GM23338 (cell line): ENCODE measurements around the gene SLC24A5. TPM values are rescaled to one million over a fixed set of nuclear protein-coding genes. Genes with fewer than 3 reads are reported as not detected.
A peak's percentile ranks its signal among the peaks of the same experiment; 100 is the strongest.

Experiments
- ATAC-seq: fragments of 200-7000 bp; cut with Tn5 transposase; 3 replicates; pipeline ENCODE4 v1.9.1; 2020
- DNase-seq: peaks from one replicate; pipeline ENCODE4 v3.0.0-alpha.2; 2015; ENCODE audit warnings: low spot score
- H2AFZ ChIP-seq: fragments of 200-600 bp; sonication (generic); 2 replicates; pipeline ENCODE4 v1.8.0; 2016; ENCODE audit warnings: antibody characterized with exemption, mild to moderate bottlenecking, moderate library complexity
- H3F3A ChIP-seq: fragments of 200-600 bp; sonication (generic); replicated peaks from 2 replicates; pipeline ENCODE4 v1.8.0; 2017; ENCODE audit warnings: antibody characterized with exemption, mixed run types, low read depth
- H3K27ac ChIP-seq: fragments of 200-600 bp; sonication (generic); 2 replicates; pipeline ENCODE4 v1.6.1; 2016; ENCODE audit warnings: low read depth
- H3K27me3 ChIP-seq: fragments of 200-600 bp; sonication (generic); 2 replicates; pipeline ENCODE4 v1.8.0; 2016; ENCODE audit warnings: mild to moderate bottlenecking, mixed run types, moderate library complexity; ENCODE audit not compliant: insufficient read depth
- H3K36me3 ChIP-seq: fragments of 200-600 bp; sonication (generic); 2 replicates; pipeline ENCODE4 v1.8.0; 2016; ENCODE audit warnings: mild to moderate bottlenecking; ENCODE audit not compliant: insufficient read depth
- H3K4me1 ChIP-seq: fragments of 200-600 bp; sonication (generic); 2 replicates; pipeline ENCODE4 v1.8.0; 2016; ENCODE audit warnings: mild to moderate bottlenecking, moderate library complexity; ENCODE audit not compliant: insufficient read depth
- H3K4me2 ChIP-seq: fragments of 200-600 bp; sonication (generic); 2 replicates; pipeline ENCODE4 v1.7.1; 2017; ENCODE audit warnings: mixed run types
- H3K4me3 ChIP-seq: fragments of 200-600 bp; sonication (generic); 2 replicates; pipeline ENCODE4 v1.6.1; 2016; ENCODE audit warnings: mixed run types
- H3K79me2 ChIP-seq: fragments of 200-600 bp; sonication (generic); replicated peaks from 2 replicates; pipeline ENCODE4 v1.8.0; 2017; ENCODE audit warnings: mild to moderate bottlenecking; ENCODE audit not compliant: insufficient read depth
- H3K9me2 ChIP-seq: fragments of 200-600 bp; sonication (generic); 2 replicates; pipeline ENCODE4 v1.8.0; 2017; ENCODE audit not compliant: insufficient read depth
- H4K20me1 ChIP-seq: fragments of 200-600 bp; sonication (generic); replicated peaks from 2 replicates; pipeline ENCODE4 v1.8.0; 2017; ENCODE audit warnings: mild to moderate bottlenecking; ENCODE audit not compliant: insufficient read depth
- H3K27ac Mint-ChIP-seq: 2 replicates; pipeline ENCODE4 v1.8.0; 2020; ENCODE audit warnings: inconsistent platforms, mild to moderate bottlenecking, moderate library complexity, mixed read lengths
- H3K27me3 Mint-ChIP-seq: 3 replicates; pipeline ENCODE4 v1.8.0; 2022; ENCODE audit warnings: low read depth, mild to moderate bottlenecking, moderate library complexity, mixed read lengths, inconsistent platforms; ENCODE audit not compliant: insufficient read depth, poor library complexity
- H3K36me3 Mint-ChIP-seq: 3 replicates; pipeline ENCODE4 v1.8.0; 2021; ENCODE audit warnings: low read depth, mild to moderate bottlenecking, inconsistent platforms, moderate library complexity, mixed read lengths
- H3K4me1 Mint-ChIP-seq: 3 replicates; pipeline ENCODE4 v1.8.0; 2020; ENCODE audit warnings: mild to moderate bottlenecking, inconsistent platforms, mixed read lengths
- H3K4me3 Mint-ChIP-seq: 3 replicates; pipeline ENCODE4 v1.8.0; 2021; ENCODE audit warnings: moderate library complexity, mild to moderate bottlenecking, inconsistent platforms, mixed read lengths
- H3K9me3 Mint-ChIP-seq: 3 replicates; pipeline ENCODE4 v1.8.0; 2020; ENCODE audit warnings: moderate library complexity, mild to moderate bottlenecking, inconsistent platforms, mixed read lengths
- CREB1 ChIP-seq: fragments of 250-450 bp; sonication (Bioruptor Pico); IDR thresholded peaks from 2 replicates; pipeline ENCODE4 v1.5.0; 2020; ENCODE audit warnings: low read depth, mild to moderate bottlenecking, moderate library complexity
- EZH2 ChIP-seq: fragments of 200-600 bp; sonication (generic); IDR thresholded peaks from one replicate; pipeline ENCODE4 v1.8.0; 2017; ENCODE audit warnings: antibody characterized with exemption, mild to moderate bottlenecking, low read depth; ENCODE audit not compliant: unreplicated experiment
- EZH2phosphoT487 ChIP-seq: fragments of 200-600 bp; sonication (generic); IDR thresholded peaks from one replicate; pipeline ENCODE4 v1.8.1; 2018; ENCODE audit warnings: antibody characterized with exemption; ENCODE audit not compliant: unreplicated experiment
- JUNB ChIP-seq: IDR thresholded peaks from one replicate; pipeline ENCODE4 v1.6.1; 2016; ENCODE audit warnings: antibody characterized with exemption; ENCODE audit not compliant: unreplicated experiment
- NANOG ChIP-seq: IDR thresholded peaks from 2 replicates; pipeline ENCODE4 v1.6.1; 2016; ENCODE audit warnings: antibody characterized with exemption, borderline replicate concordance
- POLR2AphosphoS5 ChIP-seq: IDR thresholded peaks from 2 replicates; pipeline ENCODE4 v1.6.1; 2016; ENCODE audit warnings: antibody characterized with exemption, low read depth
- STAT1 ChIP-seq: IDR thresholded peaks from one replicate; pipeline ENCODE4 v1.6.1; 2016; ENCODE audit warnings: antibody characterized with exemption; ENCODE audit not compliant: unreplicated experiment
- ZNF114 ChIP-seq: fragments of 250-450 bp; sonication (Bioruptor Pico); IDR thresholded peaks from 2 replicates; pipeline ENCODE4 v1.5.0; 2020; ENCODE audit warnings: mild to moderate bottlenecking, moderate library complexity
- ZNF331 ChIP-seq: fragments of 250-450 bp; sonication (Bioruptor Pico); IDR thresholded peaks from 2 replicates; pipeline ENCODE4 v1.5.0; 2020; ENCODE audit warnings: low read depth, mild to moderate bottlenecking, moderate library complexity
- long read RNA-seq: library from polyadenylated mRNA; unstranded; transcript quantifications from one replicate; pipeline ENCODE4 v2.0.0, GENCODE V29; 2020; ENCODE audit not compliant: unreplicated experiment
- polyA plus RNA-seq: library from polyadenylated mRNA; unstranded; fragments of >200 nt; fragmentation: Nextera tagmentation; extraction: Ambion mirVana; gene quantifications from 2 replicates; pipeline ENCODE4 v1.2.1, GENCODE V29; 2016
- total RNA-seq: library from RNA; depleted of rRNA; stranded (reverse); fragments of >200 nt; shearing (Covaris generic); gene quantifications from 2 replicates; pipeline ENCODE4 v1.2.3, GENCODE V29; 2014; rRNA removed
- TF ChIP-seq, protein P1 (sequence below): fragments of 250-450 bp; sonication (Bioruptor Pico); IDR thresholded peaks from 2 replicates; pipeline ENCODE4 v1.5.0; 2020; ENCODE audit warnings: mild to moderate bottlenecking, moderate library complexity
- TF ChIP-seq, protein P2 (sequence below): IDR thresholded peaks from 2 replicates; pipeline ENCODE4 v1.6.1; 2016; ENCODE audit warnings: antibody characterized with exemption
- TF ChIP-seq, protein P3 (sequence below): IDR thresholded peaks from one replicate; pipeline ENCODE4 v1.6.1; 2018; ENCODE audit warnings: antibody characterized with exemption; ENCODE audit not compliant: unreplicated experiment
- TF ChIP-seq, protein P4 (sequence below), 2 experiments: fragments of 200-600 bp in 1 of 2; sonication (generic) in 1 of 2; conservative IDR thresholded peaks; 2 replicates each; pipeline versions ENCODE4 v1.5.1 to v1.6.1; 2016 to 2017; ENCODE audit warnings: antibody characterized with exemption in 2 of 2, low read depth in 2 of 2, mild to moderate bottlenecking in 2 of 2, moderate library complexity in 1 of 2

Gene SLC24A5
- total RNA-seq (not detected in 2 replicates), polyA plus RNA-seq (0.23 and 0.39 TPM in 2 replicates)
- long read RNA-seq: 0 reads

DNA sequence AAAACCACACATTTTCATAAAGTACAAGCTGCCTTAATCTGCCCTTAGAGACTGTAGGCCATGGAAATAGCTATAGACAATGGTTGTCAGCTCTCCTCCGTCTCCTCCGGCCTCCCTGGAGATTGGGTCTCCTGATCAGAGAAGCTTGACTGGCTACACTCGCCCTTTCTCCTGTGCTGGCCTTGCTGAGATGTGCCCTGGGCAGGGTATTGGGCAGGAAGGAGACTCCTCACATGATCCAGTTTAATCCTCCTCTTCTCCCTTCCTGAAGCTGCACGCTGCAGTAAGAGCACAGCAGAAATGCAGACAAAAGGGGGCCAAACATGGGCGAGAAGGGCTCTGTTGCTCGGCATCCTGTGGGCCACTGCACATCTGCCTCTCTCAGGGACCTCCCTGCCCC is at the start of gene SLC24A5:
Gene SLC24A5, plus strand, starts transcription at position 246 of the 400 bp plus-strand sequence. Its CDS starts 55 bp downstream, at position 301.
- H3K4me3 Mint-ChIP-seq: no peak within 1 kb of the TSS
- no peak for ATAC-seq
- no peaks in the 10 kb centered on the region for H3K27me3 Mint-ChIP-seq
- H3K4me3 ChIP-seq: no peak within 1 kb of the TSS
- no peaks in the 10 kb centered on the region for H3K27me3 ChIP-seq
- H3K79me2 ChIP-seq: no peaks in the 10 kb centered on the region
- no peak within 1 kb of the TSS for H3K27ac Mint-ChIP-seq
- no peak for DNase-seq
- H3K4me2 ChIP-seq: no peak within 1 kb of the TSS
- H3K9me3 Mint-ChIP-seq: no peaks in the 10 kb centered on the region
- no peaks in the 10 kb centered on the region for H3K4me1 ChIP-seq
- peaks cover 13% of the 10 kb centered on the region; the same call in 2 of the 3 replicates for H3K4me1 Mint-ChIP-seq
- H3K36me3 ChIP-seq: no peaks in the 10 kb centered on the region
- no peaks in the 10 kb centered on the region for H3F3A ChIP-seq
- no peaks in the 10 kb centered on the region for H3K36me3 Mint-ChIP-seq
- TF ChIP-seq EZH2 (no peak), ZNF114 (CRISPR knock-in tag) (no peak), EZH2phosphoT487 (no peak), CREB1 (CRISPR knock-in tag) (no peak), ZNF331 (CRISPR knock-in tag) (no peak), POLR2AphosphoS5 (no peak), STAT1 (no peak), NANOG (no peak), JUNB (no peak)
- TF ChIP-seq, protein P1, sequence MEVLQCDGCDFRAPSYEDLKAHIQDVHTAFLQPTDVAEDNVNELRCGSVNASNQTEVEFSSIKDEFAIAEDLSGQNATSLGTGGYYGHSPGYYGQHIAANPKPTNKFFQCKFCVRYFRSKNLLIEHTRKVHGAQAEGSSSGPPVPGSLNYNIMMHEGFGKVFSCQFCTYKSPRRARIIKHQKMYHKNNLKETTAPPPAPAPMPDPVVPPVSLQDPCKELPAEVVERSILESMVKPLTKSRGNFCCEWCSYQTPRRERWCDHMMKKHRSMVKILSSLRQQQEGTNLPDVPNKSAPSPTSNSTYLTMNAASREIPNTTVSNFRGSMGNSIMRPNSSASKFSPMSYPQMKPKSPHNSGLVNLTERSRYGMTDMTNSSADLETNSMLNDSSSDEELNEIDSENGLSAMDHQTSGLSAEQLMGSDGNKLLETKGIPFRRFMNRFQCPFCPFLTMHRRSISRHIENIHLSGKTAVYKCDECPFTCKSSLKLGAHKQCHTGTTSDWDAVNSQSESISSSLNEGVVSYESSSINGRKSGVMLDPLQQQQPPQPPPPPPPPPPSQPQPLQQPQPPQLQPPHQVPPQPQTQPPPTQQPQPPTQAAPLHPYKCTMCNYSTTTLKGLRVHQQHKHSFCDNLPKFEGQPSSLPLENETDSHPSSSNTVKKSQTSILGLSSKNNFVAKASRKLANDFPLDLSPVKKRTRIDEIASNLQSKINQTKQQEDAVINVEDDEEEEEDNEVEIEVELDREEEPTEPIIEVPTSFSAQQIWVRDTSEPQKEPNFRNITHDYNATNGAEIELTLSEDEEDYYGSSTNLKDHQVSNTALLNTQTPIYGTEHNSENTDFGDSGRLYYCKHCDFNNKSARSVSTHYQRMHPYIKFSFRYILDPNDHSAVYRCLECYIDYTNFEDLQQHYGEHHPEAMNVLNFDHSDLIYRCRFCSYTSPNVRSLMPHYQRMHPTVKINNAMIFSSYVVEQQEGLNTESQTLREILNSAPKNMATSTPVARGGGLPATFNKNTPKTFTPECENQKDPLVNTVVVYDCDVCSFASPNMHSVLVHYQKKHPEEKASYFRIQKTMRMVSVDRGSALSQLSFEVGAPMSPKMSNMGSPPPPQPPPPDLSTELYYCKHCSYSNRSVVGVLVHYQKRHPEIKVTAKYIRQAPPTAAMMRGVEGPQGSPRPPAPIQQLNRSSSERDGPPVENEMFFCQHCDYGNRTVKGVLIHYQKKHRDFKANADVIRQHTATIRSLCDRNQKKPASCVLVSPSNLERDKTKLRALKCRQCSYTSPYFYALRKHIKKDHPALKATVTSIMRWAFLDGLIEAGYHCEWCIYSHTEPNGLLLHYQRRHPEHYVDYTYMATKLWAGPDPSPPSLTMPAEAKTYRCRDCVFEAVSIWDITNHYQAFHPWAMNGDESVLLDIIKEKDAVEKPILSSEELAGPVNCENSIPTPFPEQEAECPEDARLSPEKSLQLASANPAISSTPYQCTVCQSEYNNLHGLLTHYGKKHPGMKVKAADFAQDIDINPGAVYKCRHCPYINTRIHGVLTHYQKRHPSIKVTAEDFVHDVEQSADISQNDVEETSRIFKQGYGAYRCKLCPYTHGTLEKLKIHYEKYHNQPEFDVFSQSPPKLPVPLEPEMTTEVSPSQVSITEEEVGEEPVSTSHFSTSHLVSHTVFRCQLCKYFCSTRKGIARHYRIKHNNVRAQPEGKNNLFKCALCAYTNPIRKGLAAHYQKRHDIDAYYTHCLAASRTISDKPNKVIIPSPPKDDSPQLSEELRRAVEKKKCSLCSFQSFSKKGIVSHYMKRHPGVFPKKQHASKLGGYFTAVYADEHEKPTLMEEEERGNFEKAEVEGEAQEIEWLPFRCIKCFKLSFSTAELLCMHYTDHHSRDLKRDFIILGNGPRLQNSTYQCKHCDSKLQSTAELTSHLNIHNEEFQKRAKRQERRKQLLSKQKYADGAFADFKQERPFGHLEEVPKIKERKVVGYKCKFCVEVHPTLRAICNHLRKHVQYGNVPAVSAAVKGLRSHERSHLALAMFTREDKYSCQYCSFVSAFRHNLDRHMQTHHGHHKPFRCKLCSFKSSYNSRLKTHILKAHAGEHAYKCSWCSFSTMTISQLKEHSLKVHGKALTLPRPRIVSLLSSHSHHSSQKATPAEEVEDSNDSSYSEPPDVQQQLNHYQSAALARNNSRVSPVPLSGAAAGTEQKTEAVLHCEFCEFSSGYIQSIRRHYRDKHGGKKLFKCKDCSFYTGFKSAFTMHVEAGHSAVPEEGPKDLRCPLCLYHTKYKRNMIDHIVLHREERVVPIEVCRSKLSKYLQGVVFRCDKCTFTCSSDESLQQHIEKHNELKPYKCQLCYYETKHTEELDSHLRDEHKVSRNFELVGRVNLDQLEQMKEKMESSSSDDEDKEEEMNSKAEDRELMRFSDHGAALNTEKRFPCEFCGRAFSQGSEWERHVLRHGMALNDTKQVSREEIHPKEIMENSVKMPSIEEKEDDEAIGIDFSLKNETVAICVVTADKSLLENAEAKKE (CRISPR knock-in tag): no peak
- TF ChIP-seq, protein P2, sequence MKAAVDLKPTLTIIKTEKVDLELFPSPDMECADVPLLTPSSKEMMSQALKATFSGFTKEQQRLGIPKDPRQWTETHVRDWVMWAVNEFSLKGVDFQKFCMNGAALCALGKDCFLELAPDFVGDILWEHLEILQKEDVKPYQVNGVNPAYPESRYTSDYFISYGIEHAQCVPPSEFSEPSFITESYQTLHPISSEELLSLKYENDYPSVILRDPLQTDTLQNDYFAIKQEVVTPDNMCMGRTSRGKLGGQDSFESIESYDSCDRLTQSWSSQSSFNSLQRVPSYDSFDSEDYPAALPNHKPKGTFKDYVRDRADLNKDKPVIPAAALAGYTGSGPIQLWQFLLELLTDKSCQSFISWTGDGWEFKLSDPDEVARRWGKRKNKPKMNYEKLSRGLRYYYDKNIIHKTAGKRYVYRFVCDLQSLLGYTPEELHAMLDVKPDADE: no peak
- TF ChIP-seq, protein P3, sequence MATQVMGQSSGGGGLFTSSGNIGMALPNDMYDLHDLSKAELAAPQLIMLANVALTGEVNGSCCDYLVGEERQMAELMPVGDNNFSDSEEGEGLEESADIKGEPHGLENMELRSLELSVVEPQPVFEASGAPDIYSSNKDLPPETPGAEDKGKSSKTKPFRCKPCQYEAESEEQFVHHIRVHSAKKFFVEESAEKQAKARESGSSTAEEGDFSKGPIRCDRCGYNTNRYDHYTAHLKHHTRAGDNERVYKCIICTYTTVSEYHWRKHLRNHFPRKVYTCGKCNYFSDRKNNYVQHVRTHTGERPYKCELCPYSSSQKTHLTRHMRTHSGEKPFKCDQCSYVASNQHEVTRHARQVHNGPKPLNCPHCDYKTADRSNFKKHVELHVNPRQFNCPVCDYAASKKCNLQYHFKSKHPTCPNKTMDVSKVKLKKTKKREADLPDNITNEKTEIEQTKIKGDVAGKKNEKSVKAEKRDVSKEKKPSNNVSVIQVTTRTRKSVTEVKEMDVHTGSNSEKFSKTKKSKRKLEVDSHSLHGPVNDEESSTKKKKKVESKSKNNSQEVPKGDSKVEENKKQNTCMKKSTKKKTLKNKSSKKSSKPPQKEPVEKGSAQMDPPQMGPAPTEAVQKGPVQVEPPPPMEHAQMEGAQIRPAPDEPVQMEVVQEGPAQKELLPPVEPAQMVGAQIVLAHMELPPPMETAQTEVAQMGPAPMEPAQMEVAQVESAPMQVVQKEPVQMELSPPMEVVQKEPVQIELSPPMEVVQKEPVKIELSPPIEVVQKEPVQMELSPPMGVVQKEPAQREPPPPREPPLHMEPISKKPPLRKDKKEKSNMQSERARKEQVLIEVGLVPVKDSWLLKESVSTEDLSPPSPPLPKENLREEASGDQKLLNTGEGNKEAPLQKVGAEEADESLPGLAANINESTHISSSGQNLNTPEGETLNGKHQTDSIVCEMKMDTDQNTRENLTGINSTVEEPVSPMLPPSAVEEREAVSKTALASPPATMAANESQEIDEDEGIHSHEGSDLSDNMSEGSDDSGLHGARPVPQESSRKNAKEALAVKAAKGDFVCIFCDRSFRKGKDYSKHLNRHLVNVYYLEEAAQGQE: no peak
- TF ChIP-seq, protein P4, sequence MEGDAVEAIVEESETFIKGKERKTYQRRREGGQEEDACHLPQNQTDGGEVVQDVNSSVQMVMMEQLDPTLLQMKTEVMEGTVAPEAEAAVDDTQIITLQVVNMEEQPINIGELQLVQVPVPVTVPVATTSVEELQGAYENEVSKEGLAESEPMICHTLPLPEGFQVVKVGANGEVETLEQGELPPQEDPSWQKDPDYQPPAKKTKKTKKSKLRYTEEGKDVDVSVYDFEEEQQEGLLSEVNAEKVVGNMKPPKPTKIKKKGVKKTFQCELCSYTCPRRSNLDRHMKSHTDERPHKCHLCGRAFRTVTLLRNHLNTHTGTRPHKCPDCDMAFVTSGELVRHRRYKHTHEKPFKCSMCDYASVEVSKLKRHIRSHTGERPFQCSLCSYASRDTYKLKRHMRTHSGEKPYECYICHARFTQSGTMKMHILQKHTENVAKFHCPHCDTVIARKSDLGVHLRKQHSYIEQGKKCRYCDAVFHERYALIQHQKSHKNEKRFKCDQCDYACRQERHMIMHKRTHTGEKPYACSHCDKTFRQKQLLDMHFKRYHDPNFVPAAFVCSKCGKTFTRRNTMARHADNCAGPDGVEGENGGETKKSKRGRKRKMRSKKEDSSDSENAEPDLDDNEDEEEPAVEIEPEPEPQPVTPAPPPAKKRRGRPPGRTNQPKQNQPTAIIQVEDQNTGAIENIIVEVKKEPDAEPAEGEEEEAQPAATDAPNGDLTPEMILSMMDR (conservative IDR thresholded peaks at IDR 0.05; ENCODE audit: low read depth in 2 of 2): no peak
- H2AFZ ChIP-seq: peak within 1 kb of the TSS; percentile 8; the same call in 1 of the 2 replicates
- H3K9me2 ChIP-seq: no peaks in the 10 kb centered on the region
- no peaks in the 10 kb centered on the region for H4K20me1 ChIP-seq
- H3K27ac ChIP-seq: no peak within 1 kb of the TSS
